Measurements from ENCODE around the gene ALG1.
"Not testable (repeated sequence)": the region's sequence is repeated elsewhere in the genome, so short reads cannot be mapped to it uniquely, and the experiment has no call there.

ALG1 gene

GRCh38 chr16:5045499-5046115, 26.0 kb upstream of the ALG1 start:
- DNase-seq = no peak

GRCh38 chr16:5046914-5047313, 24.7 kb upstream of the ALG1 start:
- DNase-seq = no peak

GRCh38 chr16:5054876-5055865, 16.5 kb upstream of the ALG1 start:
- DNase-seq = no peak

- DNase-seq = no peak
Observed at GRCh38 chr16:5056352-5056751, 15.3 kb upstream of the ALG1 start.

GRCh38 chr16:5058476-5058875, 13.2 kb upstream of the ALG1 start:
- DNase-seq = no peak

- no peak for DNase-seq
Observed at GRCh38 chr16:5059386-5060072, 12.1 kb upstream of the ALG1 start.

GRCh38 chr16:5060073-5060641, 11.5 kb upstream of the ALG1 start:
- DNase-seq = no peak

GRCh38 chr16:5062051-5062450, 9.6 kb upstream of the ALG1 start:
- DNase-seq = no peak

GRCh38 chr16:5062790-5063765, 8.6 kb upstream of the ALG1 start:
- no peak for DNase-seq

- DNase-seq = no peak
Observed at GRCh38 chr16:5064915-5065314, 6.7 kb upstream of the ALG1 start.

- DNase-seq = no peak
Observed at GRCh38 chr16:5065326-5065725, 6.3 kb upstream of the ALG1 start.

- no peak for DNase-seq
Observed at GRCh38 chr16:5065813-5066212, 5.8 kb upstream of the ALG1 start, which contains the start of gene C16orf89. Gene C16orf89, minus strand, starts transcription at chr16:5065956. Its CDS starts 48 bp downstream, at chr16:5065908.

GRCh38 chr16:5066511-5066910, 5.1 kb upstream of the ALG1 start:
- no peak for DNase-seq

GRCh38 chr16:5069048-5069447, 2.6 kb upstream of the ALG1 start:
- DNase-seq = no peak

GRCh38 chr16:5069854-5070253, 1.8 kb upstream of the ALG1 start:
- DNase-seq = no peak

GRCh38 chr16:5070431-5071186, 1.0 kb upstream of the ALG1 start:
- DNase-seq = no peak

GRCh38 chr16:5071341-5071680, 332 bp upstream of the ALG1 start:
- DNase-seq = no peak

GRCh38 chr16:5072334-5073278, 963 bp downstream of the ALG1 start:
- DNase-seq = no peak

- no peak for DNase-seq
Observed at GRCh38 chr16:5073279-5073629, 1.6 kb downstream of the ALG1 start.

- not testable (repeated sequence) for DNase-seq
Observed at GRCh38 chr16:5073771-5074170, 2.1 kb downstream of the ALG1 start.
